GM20000 (cell line): Measurements from ENCODE around the gene PGM2L1.
"Not testable (repeated sequence)": the region's sequence is repeated elsewhere in the genome, so short reads cannot be mapped to it uniquely, and the experiment has no call there.

Experiments used
- DNase-seq: peaks from one replicate; pipeline ENCODE4 v3.0.0; 2012; ENCODE audit warnings: low spot score
- TF ChIP-seq, protein P1 (sequence below): IDR thresholded peaks from 2 replicates; pipeline ENCODE4 v1.5.1; 2012; ENCODE audit warnings: mild to moderate bottlenecking, control low read depth; ENCODE audit errors: extremely low read depth, missing control alignments

Gene PGM2L1

DNA sequence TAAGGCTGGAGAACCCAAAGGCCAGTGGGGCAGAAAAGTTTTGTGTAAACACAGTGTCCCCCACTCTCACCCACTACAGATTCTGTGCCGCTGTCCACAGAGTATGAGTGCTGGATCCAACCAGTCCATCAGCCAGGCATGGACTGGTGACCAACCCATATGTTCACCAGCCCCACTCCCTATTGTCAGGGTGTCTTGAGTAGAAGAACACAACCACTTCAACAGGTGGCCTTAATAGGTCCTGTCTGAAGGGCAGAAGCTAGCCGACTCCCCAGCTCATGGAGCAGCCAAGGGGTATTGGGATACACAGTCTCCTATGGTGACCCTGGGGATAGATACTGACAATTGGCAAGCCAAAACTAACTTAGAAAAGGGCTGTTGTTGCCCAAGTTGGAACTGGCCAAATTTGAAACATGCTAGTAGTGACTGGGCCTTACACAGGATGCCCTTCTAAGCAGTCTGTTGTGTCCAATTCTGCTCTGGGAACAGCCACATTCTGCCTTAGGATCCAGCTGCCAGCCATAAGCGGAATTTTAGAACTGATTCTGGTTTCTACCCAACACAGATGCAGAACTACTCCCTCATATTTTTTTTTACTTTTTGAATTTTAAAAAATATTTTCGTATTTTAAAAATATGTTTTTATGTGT is 19.8 kb upstream of the PGM2L1 start:
- no peak for DNase-seq
- TF ChIP-seq, protein P1, sequence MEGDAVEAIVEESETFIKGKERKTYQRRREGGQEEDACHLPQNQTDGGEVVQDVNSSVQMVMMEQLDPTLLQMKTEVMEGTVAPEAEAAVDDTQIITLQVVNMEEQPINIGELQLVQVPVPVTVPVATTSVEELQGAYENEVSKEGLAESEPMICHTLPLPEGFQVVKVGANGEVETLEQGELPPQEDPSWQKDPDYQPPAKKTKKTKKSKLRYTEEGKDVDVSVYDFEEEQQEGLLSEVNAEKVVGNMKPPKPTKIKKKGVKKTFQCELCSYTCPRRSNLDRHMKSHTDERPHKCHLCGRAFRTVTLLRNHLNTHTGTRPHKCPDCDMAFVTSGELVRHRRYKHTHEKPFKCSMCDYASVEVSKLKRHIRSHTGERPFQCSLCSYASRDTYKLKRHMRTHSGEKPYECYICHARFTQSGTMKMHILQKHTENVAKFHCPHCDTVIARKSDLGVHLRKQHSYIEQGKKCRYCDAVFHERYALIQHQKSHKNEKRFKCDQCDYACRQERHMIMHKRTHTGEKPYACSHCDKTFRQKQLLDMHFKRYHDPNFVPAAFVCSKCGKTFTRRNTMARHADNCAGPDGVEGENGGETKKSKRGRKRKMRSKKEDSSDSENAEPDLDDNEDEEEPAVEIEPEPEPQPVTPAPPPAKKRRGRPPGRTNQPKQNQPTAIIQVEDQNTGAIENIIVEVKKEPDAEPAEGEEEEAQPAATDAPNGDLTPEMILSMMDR = no peak

DNA sequence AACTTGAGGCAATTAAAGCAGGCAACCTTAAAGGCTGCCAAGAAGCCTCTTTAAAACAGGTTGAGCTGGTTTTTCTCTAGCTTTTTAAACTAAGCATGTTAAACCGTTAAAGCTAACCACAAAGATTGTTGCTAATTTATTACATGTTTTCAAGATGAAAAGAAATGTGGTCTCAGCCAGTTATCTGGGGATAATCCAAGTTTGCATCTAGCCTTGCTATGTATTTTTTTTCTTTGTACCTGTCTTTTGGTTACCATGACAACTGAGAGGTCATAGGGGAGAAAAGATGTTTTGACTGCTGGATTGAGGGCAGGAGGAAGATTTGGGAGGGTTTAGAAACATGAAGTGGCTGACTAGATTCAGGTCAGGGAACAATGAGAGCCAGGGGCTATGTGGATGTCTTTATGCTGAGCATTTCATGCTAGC is 19.2 kb upstream of the PGM2L1 start:
- TF ChIP-seq, protein P1 = no peak
- DNase-seq = no peak

DNA sequence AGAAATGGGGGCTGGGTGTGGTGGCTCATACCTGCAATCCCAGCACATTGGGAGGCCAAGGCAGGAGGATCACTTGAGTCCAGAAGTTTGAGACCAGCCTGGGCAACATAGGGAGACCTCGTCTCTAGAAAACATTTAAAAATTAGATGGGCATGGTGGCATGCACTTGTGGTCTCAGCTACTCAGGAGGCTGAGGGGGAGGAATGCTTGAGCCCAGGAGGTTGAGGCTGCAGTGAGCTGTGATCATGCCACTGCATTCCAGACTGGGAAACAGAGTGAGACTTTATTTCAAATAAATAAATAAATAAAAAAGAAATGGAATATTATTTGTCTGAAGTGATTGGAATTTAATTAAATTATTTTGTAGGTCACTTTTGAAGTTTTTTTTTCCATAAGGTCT is 18.7 kb upstream of the PGM2L1 start:
- not testable (repeated sequence) for DNase-seq

DNA sequence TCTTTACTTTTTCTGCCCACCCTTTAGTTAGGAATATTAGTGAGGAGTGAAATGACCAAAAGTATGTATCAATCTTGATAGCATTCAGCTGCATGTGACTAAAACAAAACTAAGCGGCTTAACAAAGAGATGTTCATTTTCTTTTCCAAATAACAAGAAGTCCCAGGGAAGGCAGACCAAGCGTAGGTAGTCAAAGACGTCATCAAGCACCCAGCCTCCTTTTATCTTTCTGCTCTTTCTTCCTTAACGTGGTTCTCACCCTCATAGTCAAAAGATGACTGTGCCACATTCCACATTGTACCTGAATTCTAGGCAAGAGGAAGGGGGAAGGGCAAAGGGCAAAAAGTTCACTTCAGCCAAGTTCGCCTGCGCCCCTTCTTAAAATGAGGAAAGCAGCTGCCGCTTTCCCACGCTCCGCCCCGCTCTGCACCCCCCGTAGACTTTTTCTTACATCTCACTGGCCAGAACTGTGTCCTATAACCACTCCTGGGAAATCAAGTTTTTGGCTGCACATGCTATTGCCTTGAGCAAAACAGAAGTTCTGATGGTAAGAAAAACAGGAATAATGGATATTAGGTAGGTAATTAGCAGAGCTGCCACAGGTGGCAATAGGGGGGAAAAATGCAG is 14.6 kb upstream of the PGM2L1 start:
- TF ChIP-seq, protein P1 = no peak
- no peak for DNase-seq

DNA sequence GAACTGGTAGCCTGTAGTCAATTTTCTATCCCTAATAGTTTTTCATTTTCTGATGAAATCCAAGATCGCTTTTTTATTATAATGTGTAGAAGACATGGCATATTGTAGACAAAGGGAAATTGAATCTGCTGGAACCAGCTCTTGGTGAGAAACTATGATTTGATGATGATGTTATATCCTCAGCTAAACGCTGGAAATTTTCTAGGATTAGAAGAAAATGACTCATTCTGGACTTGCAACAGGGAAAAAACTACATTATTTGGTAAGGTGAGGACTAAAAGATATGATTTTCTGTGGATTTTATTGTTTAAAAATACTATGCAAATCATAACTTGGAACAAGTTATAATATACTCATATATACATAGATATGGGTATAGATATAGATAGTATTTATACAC is 14.1 kb upstream of the PGM2L1 start:
- TF ChIP-seq, protein P1 = no peak
- DNase-seq = no peak

DNA sequence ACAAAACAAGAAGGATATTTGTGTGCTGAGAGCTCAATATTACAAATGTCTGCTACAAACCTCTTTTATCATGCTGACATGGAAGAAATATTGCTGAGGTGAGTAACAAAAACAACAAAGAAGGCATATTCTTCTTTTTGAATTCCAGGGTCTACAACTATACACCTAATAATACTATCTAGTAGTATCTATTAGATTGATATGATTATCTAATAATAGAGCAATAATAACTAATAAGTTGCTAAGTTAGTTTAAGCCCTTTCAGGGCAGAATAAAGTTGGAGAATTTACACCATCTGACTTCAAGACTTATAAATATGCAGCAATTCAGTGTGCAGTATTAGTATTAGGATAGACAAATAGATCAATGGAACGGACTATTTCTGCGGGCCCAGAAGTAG is 11.4 kb upstream of the PGM2L1 start:
- TF ChIP-seq, protein P1 = no peak
- no peak for DNase-seq

DNA sequence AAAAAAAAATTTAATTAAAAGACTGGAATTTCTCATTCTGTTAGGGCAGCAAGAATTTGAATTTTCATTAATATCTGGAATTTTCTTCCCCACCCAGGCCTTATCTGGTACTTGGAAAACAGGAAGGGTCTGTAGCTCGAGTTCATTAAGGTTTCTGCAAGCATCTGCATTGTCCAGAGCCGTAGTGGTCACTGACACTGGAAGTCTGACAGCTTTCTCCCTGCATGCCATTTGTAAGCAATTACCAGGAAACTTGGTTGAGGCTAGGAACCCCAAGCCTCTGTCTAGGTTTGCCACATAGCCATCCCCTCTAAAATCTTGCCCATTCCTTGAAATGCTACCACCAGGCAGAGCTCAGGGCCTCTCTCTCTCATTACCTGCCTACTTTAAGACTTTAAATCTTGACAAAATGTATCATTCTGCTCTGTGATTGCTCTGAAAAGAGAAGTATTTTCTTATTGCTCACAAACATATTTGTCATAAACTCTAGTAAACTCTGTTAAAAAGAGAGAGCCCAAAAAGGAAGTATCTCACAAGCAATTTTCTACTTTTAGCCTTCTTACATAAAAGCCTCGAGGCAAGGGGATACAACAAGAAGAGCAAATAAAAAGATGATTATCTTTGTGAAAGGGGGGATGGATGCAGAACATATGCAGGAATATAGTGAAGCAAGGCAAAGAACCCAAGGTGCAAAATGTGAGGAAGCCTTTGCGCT is 5.5 kb upstream of the PGM2L1 start:
- TF ChIP-seq, protein P1 = no peak
- no peak for DNase-seq
